BJ (cell line): ENCODE measurements around the gene NADK2. TPM values are rescaled to one million over a fixed set of nuclear protein-coding genes. Genes with fewer than 3 reads are reported as not detected.

Source experiments
- CTCF ChIA-PET: fragments of 350-600 bp; formaldehyde crosslinking; extraction: SDS; loops from one replicate; lab custom pipeline; 2021; ENCODE audit warnings: antibody characterized with exemption, inconsistent platforms; lab: Yijun Ruan, JAX
- POLR2A ChIA-PET: fragments of 300-600 bp; sonication (Branson Sonifier 250); formaldehyde crosslinking; extraction: SDS; loops from one replicate; lab custom pipeline; 2021; ENCODE audit warnings: antibody characterized with exemption; lab: Charles Lee
- DNase-seq: peaks from one replicate; pipeline ENCODE4 v3.0.0-alpha.2; 2011; ENCODE audit warnings: low read depth
- H3K27me3 ChIP-seq: 2 replicates; pipeline ENCODE4 v1.6.0; 2011; ENCODE audit warnings: low read length; ENCODE audit not compliant: control insufficient read depth, insufficient read depth
- H3K36me3 ChIP-seq: 2 replicates; pipeline ENCODE4 v1.5.1; 2011; ENCODE audit warnings: low read length; ENCODE audit not compliant: control insufficient read depth, insufficient read depth
- H3K4me3 ChIP-seq: 2 replicates; pipeline ENCODE4 v1.5.1; 2011; ENCODE audit warnings: low read depth, mild to moderate bottlenecking, control low read depth, low read length
- polyA plus RNA-seq: library from polyadenylated mRNA; depleted of rRNA; stranded (reverse); fragments of >200 nt; gene quantifications from 2 replicates; pipeline ENCODE4 v1.2.3, GENCODE V29; 2011
- TF ChIP-seq, protein P1 (sequence below): IDR thresholded peaks from 2 replicates; pipeline ENCODE4 v1.5.1; 2011; ENCODE audit warnings: low read depth, mild to moderate bottlenecking, control low read depth, inconsistent platforms, low read length, moderate library complexity; ENCODE audit not compliant: insufficient read depth

The NADK2 gene
- polyA plus RNA-seq, 1 experiment: 7.2 TPM

GRCh38 chr5:36279054-36279698, 37.5 kb upstream of the NADK2 start:
- Histone ChIP-seq H3K4me3 (no peak overlapping the region), H3K27me3 (no peaks in the 10 kb centered on the region; the same call in none of the 2 replicates), H3K36me3 (no peaks in the 10 kb centered on the region)
- DNase-seq: no peak
- ChIA-PET POLR2A (no interaction called here), CTCF (interaction anchor here (0.7 kb wide), 1 partner anchor 35 kb away, joined by 3 read pairs; no protein-coding TSS in a partner anchor)
- TF ChIP-seq, protein P1, sequence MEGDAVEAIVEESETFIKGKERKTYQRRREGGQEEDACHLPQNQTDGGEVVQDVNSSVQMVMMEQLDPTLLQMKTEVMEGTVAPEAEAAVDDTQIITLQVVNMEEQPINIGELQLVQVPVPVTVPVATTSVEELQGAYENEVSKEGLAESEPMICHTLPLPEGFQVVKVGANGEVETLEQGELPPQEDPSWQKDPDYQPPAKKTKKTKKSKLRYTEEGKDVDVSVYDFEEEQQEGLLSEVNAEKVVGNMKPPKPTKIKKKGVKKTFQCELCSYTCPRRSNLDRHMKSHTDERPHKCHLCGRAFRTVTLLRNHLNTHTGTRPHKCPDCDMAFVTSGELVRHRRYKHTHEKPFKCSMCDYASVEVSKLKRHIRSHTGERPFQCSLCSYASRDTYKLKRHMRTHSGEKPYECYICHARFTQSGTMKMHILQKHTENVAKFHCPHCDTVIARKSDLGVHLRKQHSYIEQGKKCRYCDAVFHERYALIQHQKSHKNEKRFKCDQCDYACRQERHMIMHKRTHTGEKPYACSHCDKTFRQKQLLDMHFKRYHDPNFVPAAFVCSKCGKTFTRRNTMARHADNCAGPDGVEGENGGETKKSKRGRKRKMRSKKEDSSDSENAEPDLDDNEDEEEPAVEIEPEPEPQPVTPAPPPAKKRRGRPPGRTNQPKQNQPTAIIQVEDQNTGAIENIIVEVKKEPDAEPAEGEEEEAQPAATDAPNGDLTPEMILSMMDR: no peak

GRCh38 chr5:36277521-36278176, 35.9 kb upstream of the NADK2 start:
- no peak for DNase-seq
- TF ChIP-seq, protein P1: no peak
- no peaks in the 10 kb centered on the region for H3K36me3 ChIP-seq
- no peak overlapping the region for H3K4me3 ChIP-seq
- peaks cover 1% of the 10 kb centered on the region for H3K27me3 ChIP-seq
- ChIA-PET CTCF (interaction anchor here (0.6 to 1.6 kb wide), 5 partner anchors 12 to 198 kb away, joined by 3 to 7 read pairs (median 4); partner anchors contain the start of gene NADK2), POLR2A (no interaction called here)

DNA sequence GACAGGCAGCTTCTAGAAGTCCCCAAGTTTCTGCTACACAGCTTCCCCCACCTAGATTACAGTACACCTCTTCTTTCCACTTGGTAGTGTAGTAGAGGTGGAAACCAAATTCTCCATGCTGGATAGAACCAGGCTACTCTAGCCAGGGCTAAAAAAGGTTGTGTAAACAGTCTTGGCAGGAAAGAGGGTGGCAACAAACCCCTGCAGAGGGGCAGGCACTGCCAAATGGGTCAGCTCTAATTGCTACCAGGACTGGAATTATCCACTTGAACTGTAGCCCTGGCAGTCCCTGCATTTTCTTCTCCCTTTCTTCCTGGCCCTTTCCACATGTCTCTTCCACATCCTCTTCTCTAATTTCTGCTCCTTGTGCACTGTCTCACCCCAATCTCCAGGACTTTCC, 35.1 kb upstream of the NADK2 start:
- DNase-seq: no peak
- Histone ChIP-seq H3K27me3 (peaks cover 1% of the 10 kb centered on the region), H3K36me3 (no peaks in the 10 kb centered on the region), H3K4me3 (no peak overlapping the region)
- ChIA-PET POLR2A (no interaction called here), CTCF (interaction anchor here (0.6 to 1.4 kb wide), 3 partner anchors 17 to 298 kb away, joined by 3 to 5 read pairs (median 4); partner anchors contain the start of gene NADK2)
- TF ChIP-seq, protein P1: no peak

DNA sequence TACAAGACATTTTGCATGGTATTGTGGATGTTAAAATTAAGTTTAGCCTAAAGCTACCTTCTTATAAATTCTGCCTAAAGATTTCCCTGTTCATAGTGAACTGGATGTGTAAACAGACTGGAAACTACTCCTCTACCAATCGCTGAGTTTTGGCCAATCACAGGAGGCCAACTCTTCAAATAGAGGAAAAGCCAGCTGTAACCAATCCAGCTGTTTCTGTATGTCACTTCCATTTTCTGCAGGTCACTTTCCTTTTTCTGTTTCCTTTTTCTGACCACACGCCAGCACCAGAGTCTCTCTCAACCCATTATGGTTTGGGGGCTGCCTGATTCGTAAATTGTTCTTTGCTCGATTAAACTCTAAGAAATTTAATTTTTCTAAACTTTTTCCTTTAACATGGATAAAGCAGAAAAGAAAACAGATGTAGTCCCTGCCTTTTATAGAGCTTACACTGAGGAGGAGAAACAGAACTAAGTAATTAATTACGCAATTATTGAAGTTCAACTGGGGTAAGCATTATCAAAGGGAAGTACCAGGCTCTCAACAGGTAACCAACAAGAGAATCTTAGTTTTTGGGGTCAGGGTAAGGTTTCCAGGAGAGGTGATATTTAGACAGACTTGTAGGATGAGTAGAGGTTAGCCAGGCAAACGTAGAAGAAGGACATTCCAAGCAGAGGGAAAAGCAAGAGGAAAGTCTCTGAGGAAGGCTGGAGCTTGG, 32.2 kb upstream of the NADK2 start:
- H3K27me3 ChIP-seq: peaks cover 1% of the 10 kb centered on the region; the same call in 1 of the 2 replicates
- CTCF ChIA-PET: interaction anchor here (1.0 to 1.6 kb wide), 5 partner anchors 8 to 417 kb away, joined by 3 to 9 read pairs (median 4); no protein-coding TSS in a partner anchor
- no peak overlapping the region for H3K4me3 ChIP-seq
- no peaks in the 10 kb centered on the region for H3K36me3 ChIP-seq
- POLR2A ChIA-PET: no interaction called here
- DNase-seq: no peak
- TF ChIP-seq, protein P1: no peak
